Occipital lobe (tissue), 2 donors: ENCODE measurements around the gene MCTP1. TPM values are rescaled to one million over a fixed set of nuclear protein-coding genes. Genes with fewer than 3 reads are reported as not detected.

ENCODE experiments used
- DNase-seq: peaks from one replicate; lab custom pipeline; 2025; lab: John Stamatoyannopoulos, UW
- total RNA-seq: library from RNA; depleted of rRNA; stranded (reverse); fragments of >200 nt; gene quantifications from one replicate; pipeline ENCODE4 v1.2.3, GENCODE V29; 2014

The MCTP1 gene
- total RNA-seq, 1 donor from 2014 or later, result 147 TPM

GRCh38 chr5:95124101-95124500 lies 160.8 kb downstream of the MCTP1 start:
- no peak for DNase-seq

DNA sequence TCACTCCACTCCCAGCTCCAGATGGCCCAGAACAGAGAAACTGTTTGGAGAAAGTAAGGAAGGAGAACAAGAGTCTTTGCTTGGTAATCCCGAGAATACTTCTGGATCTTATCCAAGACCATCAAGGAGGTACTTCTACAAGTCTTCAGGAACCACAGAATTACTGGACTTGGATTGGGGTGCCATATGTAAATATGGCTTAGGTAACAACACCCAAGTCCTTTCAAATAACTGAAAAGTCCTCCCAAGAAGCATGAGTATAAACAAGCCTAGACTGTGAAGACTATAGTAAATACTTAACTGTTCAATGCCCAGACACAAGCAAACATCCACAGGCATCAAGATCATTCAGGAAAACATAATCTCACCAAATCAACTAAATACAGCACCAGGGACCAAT lies 170.0 kb downstream of the MCTP1 start:
- no peak for DNase-seq

GRCh38 chr5:95114305-95114704 lies 170.6 kb downstream of the MCTP1 start:
- no peak for DNase-seq

GRCh38 chr5:95113489-95113888 lies 171.4 kb downstream of the MCTP1 start:
- DNase-seq, result no peak

DNA sequence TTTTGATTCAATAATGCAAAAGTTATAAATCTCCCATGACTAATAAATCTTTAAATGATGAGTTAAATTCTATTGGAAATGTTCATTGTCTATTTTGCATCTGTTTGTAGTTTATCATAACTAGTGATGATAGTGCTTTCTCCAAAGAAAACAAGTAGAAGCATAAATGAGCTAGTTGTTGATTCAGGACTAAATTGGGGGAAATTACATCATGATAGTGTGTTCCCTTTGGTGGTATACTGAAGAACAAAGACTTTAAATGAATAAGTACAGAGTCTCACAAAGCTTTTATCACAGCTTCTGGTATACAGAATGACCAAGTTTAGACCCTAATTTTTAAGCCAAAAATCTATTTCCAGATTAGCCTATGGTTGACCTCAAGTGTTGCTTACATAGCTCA lies 173.8 kb downstream of the MCTP1 start:
- DNase-seq, result no peak

GRCh38 chr5:95110118-95110517 lies 174.8 kb downstream of the MCTP1 start:
- no peak for DNase-seq

DNA sequence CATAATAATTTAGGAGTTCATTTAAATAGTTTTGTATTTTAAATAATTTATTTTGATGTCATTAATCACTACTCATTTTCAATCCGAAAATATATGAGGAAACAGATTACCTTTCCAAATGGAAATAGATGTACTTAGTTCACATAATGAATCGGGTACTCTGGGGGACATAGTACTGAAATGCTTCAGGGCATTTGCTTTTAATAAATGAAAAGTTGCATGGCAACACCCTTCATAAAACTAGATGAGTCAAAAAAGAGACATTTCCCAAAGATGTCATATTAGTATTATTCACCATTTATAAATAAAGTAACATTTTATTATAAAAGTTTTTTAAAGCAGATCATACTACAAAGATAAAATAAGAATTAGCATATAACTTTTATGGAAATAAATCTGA lies 177.8 kb downstream of the MCTP1 start:
- DNase-seq, result no peak

GRCh38 chr5:95105638-95106037 lies 179.3 kb downstream of the MCTP1 start:
- DNase-seq, result no peak

GRCh38 chr5:95102687-95103086 lies 182.2 kb downstream of the MCTP1 start:
- DNase-seq, result no peak

DNA sequence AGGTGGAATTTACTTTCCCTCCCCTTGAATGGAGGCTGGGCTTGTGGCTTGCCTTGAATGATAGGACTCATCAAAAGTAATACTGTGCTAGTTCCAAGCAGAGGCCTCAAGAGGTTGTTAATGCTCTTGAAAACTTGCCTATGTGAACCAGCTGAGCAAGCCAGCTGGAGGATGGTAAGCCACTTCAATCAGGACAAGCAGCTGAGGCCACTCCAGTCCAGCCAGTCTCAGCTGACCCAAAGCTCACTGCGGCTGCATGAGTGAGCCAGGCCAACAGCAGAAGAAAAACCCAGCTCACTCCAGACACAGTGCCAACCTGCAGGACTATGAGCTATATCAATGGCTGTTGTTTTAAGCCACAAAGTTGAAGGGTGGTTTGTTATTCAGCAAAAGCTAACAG lies 182.8 kb downstream of the MCTP1 start:
- no peak for DNase-seq

- DNase-seq, result no peak
Measured at GRCh38 chr5:95100551-95100950, 184.3 kb downstream of the MCTP1 start.

DNA sequence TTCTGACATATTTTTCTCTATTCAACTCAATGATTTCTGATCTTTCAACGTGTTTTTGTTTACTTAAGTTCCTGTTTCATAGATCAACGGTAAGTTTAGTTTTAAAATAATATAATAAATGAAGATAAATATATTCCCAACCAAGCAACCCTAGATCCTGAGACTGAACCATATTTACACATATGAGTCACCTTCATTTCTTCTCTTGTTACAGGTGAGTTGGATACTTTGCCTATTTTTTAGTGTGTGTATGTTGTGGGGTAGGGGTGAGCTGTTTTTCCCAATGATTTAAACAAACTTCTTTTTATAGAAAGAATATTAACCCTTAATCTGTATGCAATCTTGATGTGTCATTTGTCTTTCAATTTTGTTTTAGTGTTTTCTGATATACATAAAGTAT lies 186.9 kb downstream of the MCTP1 start:
- DNase-seq, result no peak

GRCh38 chr5:95093211-95093610 lies 191.7 kb downstream of the MCTP1 start:
- no peak for DNase-seq

GRCh38 chr5:95090774-95091173 lies 194.1 kb downstream of the MCTP1 start:
- DNase-seq, result no peak

DNA sequence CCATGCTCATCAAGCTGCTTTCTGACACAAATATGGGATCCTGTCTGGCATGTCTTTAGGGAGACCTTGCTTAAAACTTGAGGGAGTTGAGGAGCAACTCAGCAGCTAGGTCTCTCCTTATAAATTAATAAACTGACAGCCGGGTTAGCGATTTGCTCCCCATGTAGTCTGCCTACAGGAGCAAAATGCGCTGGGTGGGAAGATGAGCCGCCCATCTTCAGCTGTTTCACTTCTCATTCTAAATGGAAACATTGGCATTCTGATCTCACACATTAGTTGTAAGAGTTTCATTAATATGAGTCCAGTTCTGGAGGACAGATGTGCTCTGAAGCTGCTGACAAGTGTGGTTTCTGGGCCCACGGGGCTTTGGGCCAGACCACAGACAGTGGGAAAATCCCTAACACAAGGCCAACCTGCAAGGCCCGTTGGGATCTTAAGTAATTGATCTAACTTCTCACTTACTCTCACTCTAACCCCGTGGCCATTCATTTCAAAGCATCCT lies 197.0 kb downstream of the MCTP1 start:
- DNase-seq, result no peak

- DNase-seq, result no peak
Measured at GRCh38 chr5:95086927-95087815, 197.7 kb downstream of the MCTP1 start.

- no peak for DNase-seq
Measured at GRCh38 chr5:95084757-95085156, 200.1 kb downstream of the MCTP1 start.

- DNase-seq, result no peak
Measured at GRCh38 chr5:95083606-95084005, 201.3 kb downstream of the MCTP1 start.

DNA sequence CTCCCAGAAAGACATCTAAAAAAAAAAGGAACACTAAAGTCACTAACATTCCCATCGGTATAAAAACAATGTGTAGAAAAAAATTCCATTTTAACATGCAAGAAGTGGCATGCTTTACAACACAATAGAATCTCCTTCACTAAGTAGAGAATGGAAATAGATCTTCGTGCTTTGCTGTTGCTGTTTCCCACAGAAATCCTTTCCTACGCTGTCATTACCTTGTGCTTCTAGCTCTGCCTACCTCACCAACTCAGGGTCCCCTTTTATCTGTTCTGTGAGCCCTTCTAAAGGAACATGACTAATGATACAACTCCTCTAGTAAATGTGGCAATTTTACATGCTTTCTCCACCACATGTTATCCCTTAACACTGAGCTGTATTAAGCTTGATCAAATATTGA lies 202.9 kb downstream of the MCTP1 start:
- DNase-seq, result no peak

DNA sequence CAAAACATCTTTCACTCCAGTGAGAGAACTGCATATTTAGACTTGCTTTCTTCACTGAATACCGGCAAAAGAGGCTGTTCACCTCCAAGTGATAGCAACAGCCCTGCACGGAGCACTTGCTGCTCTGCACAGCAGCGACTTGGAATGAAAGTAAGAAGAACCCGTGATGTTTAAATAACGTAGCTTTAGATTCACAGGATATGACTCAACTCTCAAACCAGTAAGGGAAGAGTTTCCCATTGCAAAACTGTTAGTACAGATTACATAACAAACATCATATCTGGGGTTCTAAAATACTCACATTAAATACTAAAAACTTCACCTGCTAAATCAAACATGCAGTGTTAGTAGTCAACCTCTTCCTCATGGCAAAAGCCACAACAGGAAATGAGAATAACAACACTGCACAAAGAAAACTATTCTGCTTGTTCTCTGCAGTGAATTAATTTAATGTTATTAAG lies 203.4 kb downstream of the MCTP1 start:
- DNase-seq, result peak; percentile 11

DNA sequence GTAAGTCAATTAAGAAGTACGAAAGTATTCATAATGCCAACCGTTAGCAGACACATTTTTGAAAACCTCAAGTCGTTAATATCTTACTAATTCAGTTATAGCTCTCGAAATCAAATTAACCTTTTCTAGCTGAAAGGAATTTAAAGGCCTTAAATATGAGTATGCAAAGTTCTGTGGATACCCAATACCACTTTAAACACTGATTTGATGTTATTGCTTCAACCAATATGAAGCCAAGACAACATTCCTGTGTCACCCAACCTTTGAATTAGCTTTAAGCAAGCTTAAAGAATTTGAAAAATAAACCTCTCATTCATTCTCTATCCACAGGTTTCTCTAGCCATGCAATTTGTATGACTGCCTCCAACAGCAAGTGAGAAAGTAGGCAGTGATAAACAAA lies 204.5 kb downstream of the MCTP1 start:
- no peak for DNase-seq

DNA sequence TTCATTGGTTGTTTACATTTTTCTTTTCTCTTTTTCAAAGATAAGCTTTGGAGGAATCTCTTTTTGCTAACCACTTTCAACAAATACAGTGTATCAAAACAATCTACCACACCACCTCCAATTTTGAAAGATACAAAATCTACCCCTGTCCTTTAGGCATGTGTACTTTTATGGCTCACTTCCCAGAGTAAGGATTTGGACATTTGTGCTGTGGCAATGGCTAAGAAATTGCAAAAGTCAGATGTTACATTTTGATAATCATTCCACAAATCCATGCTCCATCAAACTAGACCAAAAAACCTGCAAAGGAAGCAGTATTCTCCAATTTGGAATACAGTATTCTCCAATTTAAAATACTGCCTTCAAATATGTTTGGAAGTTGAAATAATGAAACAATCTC lies 204.9 kb downstream of the MCTP1 start:
- no peak for DNase-seq

- no peak for DNase-seq
Measured at GRCh38 chr5:95078868-95079267, 206.0 kb downstream of the MCTP1 start.
